AG09319 (cell line): ENCODE results near the gene ZNF692.
"Not testable (repeated sequence)": the region's sequence is repeated elsewhere in the genome, so short reads cannot be mapped to it uniquely, and the experiment has no call there.

Source experiments
- DNase-seq: peaks from one replicate; pipeline ENCODE4 v3.0.0-alpha.2; 2010; ENCODE audit warnings: low read depth; ENCODE audit errors: extremely low read depth
- CTCF ChIP-seq: IDR thresholded peaks from 2 replicates; pipeline ENCODE4 v1.5.1; 2011; ENCODE audit warnings: low read depth, mild to moderate bottlenecking, inconsistent platforms, low read length, moderate library complexity

The ZNF692 gene

GRCh38 chr1:248890549-248891498 lies 31.9 kb upstream of the ZNF692 start:
- no peak for TF ChIP-seq CTCF
- DNase-seq: no peak

- DNase-seq: not testable (repeated sequence)
Measured at GRCh38 chr1:248889914-248890243, 31.0 kb upstream of the ZNF692 start.

- no peak for DNase-seq
Measured at GRCh38 chr1:248886237-248886895, 27.5 kb upstream of the ZNF692 start.

GRCh38 chr1:248885646-248886045 lies 26.8 kb upstream of the ZNF692 start:
- no peak for DNase-seq
- no peak for TF ChIP-seq CTCF

More at GRCh38 chr1:248886237-248886895, 27.5 kb upstream of the ZNF692 start:
- no peak for TF ChIP-seq CTCF

GRCh38 chr1:248884632-248885295 lies 25.9 kb upstream of the ZNF692 start:
- no peak; the same call in none of the 2 replicates for TF ChIP-seq CTCF
- no peak for DNase-seq

- DNase-seq: not testable (repeated sequence)
Measured at GRCh38 chr1:248882427-248882826, 23.5 kb upstream of the ZNF692 start.

GRCh38 chr1:248881261-248881660 lies 22.4 kb upstream of the ZNF692 start:
- TF ChIP-seq CTCF: no peak
- DNase-seq: no peak

- no peak for DNase-seq
- TF ChIP-seq CTCF: no peak
Measured at GRCh38 chr1:248873993-248874533, 15.2 kb upstream of the ZNF692 start.
